Glomerular visceral epithelial cell (primary cell): ENCODE results near the gene CHCHD6.

Experiments
- DNase-seq: peaks from one replicate; pipeline ENCODE4 v3.0.0-alpha.2; 2016; ENCODE audit errors: extremely low spot score

Gene CHCHD6

DNA sequence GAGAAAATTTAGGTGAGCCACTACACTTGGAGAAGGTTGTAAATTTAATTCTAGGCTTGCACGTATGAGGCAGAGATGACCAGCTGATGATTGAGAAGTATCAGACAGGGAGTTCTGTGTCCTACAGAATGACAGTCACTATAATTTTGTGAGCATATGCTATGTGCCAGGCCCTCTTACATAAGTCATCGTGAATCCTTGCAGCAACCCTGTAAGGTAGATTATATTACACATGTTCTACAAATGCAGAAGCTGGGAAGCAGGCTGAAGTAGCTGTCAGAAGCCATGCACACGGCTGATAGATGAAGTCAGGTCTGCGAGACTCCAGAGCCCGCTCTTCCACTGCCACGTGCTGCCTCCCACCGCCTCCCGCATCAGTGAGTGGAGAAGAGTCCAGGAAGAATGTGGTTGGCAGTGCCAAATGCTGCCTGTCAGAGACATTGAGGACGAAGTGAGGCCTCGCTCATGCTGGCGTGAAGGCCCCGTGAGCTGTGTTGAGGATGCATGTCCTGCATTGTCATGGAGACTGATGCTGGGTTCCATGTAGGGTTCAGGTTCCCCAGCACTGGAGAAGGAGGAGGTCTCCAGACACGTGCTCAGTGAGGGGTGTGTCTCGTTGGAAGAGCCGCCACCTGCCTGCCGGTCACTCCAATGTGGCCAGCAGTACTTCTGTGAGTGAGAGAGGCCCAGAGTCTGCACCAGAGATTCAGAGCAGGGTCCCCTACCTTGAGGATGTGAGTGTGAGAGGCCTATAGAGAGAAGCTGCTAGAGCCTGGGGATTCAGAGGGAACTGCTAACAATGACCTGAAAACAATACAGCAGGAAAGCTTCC, 155.6 kb downstream of the CHCHD6 start:
- DNase-seq = no peak

- no peak for DNase-seq
These were observed 161.7 kb downstream of the CHCHD6 start for GRCh38 chr3:126865736-126866135.

DNA sequence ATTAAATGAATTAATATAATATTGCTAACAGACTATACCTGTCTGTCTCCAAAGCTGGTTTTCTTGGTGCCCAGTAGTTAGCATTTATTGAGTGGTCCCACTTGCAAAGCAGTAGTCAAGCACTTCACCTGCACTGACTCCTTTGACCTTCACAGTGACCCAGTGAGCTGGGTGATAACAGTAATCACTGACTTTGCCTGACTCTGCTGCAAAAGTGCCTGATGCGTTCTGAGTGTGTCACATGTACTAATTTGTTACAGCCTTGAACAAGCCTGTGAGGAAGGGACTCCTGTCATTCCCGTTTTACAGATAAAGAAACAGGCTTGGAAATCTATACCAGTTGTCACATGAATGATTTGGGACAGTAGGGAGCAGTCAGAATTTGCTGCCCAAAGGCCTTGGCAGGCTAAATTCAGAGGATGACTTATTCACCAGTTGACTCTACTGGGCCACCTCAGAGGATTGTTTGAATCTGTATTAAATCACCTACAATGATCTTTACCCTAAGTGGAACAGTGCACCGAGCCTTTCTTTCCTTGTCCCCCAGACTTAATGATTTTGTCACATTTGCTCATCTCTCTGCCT, 162.2 kb downstream of the CHCHD6 start:
- DNase-seq = no peak

DNA sequence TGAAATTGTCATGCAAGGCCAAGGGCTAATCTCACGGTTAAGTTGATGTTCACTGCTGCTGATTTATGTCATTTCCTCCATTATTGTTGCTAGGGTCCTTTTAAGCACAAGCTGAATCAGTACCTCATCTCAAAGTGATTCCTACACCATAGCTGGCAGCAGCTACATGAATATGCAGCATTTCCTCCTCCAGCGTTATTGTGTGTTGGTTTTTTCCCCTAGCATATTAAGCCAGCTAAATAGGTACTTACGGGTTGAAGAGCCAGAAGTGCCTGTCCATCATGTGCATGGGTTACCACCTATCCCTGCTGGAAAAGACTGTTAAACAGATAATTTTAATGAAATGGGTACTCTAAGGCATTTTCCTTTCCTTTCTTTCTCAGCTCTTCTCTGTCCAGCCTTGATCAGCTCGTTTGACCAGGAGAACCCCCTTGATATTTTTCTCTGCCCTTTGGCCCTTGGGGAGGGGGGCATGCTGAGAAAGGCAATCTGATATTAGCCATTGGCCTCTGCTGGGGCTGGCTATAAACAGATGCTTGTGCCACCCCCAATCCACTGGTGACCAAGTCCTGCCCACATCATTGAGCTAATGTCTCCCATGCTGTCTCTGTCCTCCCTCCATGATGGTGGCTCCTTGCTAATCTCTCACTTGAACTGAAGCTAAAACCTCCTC, 163.3 kb downstream of the CHCHD6 start:
- no peak for DNase-seq

DNA sequence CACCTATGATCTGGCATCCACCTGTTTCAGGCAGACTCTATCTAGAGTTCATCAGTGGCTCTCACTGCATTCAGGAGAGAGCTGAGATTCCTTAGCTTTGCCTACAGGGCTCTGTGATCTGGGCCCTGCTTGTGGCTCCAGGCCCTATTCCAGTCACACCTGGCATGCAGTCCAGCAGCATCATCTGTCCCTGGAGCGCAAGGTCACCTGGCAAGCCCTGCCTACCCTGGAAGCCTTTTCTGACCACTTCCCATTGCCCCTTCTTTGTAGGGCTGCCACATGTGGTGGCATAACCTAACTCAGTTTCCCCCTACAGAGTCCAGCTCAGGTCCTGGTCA, 163.8 kb downstream of the CHCHD6 start:
- DNase-seq = no peak

DNA sequence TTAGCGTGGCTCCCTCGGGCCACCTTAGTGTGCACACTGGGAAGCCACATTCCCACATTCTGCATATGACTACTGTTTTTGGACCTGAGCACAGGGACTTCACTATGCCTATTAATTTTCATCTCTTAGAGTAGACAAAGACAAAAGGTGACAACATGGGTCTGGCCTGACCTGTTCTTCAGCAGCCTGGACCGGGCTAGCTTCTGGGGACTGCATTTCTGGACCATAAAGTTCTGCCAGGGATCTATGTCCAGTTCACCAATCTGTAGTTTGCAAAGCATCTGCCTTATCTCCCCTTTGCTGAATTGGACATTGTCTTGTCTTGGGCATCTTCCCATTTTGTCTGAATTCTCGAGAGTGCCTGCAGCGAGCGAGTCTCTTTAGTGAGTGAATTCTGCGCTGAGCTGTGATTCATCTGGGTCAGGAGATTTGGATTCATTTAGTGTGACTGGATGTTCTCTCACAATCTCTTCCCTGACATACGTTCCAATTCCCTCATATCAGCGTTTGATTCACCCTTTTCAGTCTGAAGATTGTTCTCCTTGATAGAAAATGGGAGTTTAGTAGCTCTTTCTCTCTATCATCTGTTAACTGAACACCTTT, 166.7 kb downstream of the CHCHD6 start:
- no peak for DNase-seq

- no peak for DNase-seq
These were observed 168.8 kb downstream of the CHCHD6 start for GRCh38 chr3:126872701-126873342.

DNA sequence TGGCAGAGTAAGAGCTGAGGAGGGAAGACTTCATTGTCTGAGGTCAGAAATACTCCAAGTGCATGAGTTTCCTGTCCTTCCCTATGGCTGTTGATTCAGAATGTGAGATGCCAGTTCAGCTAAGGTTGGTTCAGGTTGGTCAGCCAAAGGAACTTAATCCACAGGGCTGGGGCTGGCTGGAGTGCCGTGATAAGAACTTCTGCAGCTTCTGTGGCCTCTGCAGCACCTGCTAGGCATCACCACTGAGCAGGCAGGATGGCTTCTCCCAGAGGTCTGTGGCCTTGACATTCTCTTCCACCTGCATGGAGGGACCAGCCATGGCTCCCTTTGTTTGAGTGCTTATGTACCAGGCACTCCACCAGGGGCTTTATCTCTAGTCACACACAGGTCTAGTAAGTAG, 169.4 kb downstream of the CHCHD6 start:
- DNase-seq = no peak

- DNase-seq = no peak
These were observed 174.6 kb downstream of the CHCHD6 start for GRCh38 chr3:126878664-126879063.

GRCh38 chr3:126880901-126881300, 176.9 kb downstream of the CHCHD6 start:
- DNase-seq = no peak

GRCh38 chr3:126881861-126882260, 177.8 kb downstream of the CHCHD6 start:
- DNase-seq = no peak

- no peak for DNase-seq
These were observed 179.2 kb downstream of the CHCHD6 start for GRCh38 chr3:126883241-126883640.

DNA sequence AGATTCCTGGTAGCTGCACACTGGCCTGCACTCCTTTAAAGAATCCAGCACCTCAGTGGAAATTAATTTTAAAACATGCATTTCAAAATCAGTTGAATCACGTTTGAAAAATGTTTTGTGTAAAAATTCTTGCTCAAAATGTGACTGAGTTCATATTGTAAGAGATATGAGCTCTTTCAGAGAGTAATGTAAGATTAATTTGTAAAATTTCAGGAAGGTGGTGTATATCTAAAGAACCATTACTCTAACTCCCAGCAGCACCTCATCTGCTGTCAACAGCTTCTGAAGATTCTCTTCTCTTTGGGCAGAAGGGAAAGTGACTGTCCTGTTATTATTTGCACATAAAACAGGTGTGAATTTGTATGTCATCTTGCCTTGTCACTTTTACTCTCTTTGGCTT, 181.4 kb downstream of the CHCHD6 start:
- DNase-seq = no peak

DNA sequence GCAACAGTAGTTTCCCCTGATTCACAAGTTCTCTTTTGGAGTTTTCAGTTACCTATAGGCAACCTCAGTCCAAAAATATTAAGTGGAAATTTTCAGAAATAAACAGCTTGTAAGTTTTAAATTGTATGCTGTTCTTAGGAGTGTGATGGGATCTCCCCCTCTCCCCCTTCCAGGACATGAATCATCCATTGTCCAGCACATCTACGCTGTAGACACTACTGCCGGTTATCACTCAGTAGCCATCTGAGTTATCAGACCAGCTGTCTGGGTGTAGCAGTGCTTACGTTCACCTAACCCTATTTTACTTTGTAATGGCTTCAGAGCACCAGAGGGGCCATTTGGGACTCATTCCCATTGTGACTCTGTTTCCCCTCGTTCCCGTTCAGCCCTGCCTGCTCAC, 182.2 kb downstream of the CHCHD6 start:
- DNase-seq = no peak

- DNase-seq = no peak
These were observed 183.6 kb downstream of the CHCHD6 start for GRCh38 chr3:126887686-126888085.

DNA sequence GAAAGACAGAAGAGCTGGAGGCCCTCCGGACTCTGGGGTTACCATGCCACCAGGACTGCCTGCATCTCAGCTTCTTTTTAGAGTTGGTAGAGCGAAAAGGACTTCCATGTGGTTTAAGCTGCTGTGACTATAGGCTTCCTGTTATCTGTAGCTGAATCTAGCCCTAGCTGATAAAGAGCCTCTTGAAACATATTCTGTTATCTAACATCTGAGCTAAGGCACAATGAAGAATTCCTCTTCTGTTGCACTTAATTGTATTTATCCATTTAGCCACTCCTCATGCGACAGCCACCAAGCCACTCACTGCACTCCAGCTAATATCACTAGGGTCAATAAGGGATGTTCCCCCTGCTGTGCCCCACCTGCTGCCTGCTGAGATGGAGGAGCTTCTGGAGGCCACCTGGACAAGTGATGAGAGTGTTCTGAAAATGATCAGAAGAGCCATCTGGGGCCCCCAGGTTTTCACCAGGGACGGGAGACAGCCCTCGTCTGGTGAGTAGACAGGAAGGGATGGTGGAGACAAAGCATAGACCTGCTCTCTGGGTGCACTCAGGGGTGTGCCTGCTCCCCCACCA, 184.2 kb downstream of the CHCHD6 start:
- DNase-seq = no peak

DNA sequence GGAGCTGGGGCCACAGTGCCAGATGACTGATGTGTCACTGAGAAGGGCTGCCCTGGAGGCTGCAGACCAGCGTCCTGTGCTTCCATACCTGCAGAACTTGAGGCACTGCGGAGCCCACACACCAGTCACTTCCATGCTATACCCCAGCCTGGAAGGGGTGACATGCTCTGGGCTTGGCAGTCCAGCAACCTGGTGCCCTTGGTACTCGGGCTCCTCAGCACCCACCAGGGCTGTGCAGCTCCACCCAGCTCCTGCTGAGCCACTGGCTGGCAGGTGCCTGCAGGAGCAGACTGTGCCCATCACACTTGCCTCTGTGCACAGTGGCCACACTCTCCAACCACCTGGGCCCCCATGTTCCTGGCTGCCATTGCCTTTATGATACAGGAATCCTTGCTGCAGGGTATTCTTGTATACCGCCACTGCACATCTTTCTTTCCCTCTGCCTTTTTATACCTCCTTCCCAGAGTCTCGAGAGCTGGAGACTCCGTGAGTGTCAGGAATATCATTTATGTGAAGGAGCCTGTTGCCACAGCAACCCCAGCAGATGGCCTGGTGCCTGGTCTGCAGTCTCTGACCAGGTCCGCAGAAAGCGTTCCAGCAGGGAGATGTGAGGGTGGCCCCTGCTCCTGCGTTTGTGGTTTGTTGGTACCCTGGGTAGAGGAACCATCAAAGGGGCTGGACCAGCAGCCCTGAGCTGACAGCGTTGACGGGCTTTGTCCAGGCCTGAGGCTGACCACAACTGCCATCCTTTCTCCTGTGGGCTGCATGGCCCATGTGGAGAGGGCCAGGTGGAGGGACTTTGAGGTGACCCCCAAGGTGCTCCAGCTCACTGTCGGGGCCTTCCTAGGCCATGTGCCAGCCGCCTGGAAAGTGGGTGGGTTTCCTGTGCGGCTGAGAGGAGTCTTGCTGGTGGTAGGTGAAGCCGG, 185.5 kb downstream of the CHCHD6 start:
- DNase-seq = no peak

- no peak for DNase-seq
These were observed 187.1 kb downstream of the CHCHD6 start for GRCh38 chr3:126891141-126891540.

- no peak for DNase-seq
These were observed 187.8 kb downstream of the CHCHD6 start for GRCh38 chr3:126891791-126892190.

- no peak for DNase-seq
These were observed 189.6 kb downstream of the CHCHD6 start for GRCh38 chr3:126893651-126894050.

- no peak for DNase-seq
These were observed 190.4 kb downstream of the CHCHD6 start for GRCh38 chr3:126894475-126894874.
